Large intestine (tissue), 3 donors: ENCODE measurements around the gene SNCAIP. TPM values are rescaled to one million over a fixed set of nuclear protein-coding genes. Genes with fewer than 3 reads are reported as not detected.
A peak's percentile ranks its signal among the peaks of the same experiment; 100 is the strongest.
"Not testable (repeated sequence)": the region's sequence is repeated elsewhere in the genome, so short reads cannot be mapped to it uniquely, and the experiment has no call there.

Experiments used
- DNase-seq, 2 donors: peaks; one replicate each; pipeline versions ENCODE4 v3.0.0 to v3.0.0-alpha.2; 2013
- H3K27ac ChIP-seq: one replicate; pipeline ENCODE4 v1.5.1; 2013; ENCODE audit warnings: low read length
- H3K27me3 ChIP-seq: 2 replicates; pipeline ENCODE4 v1.6.1; 2013; ENCODE audit warnings: low read length; ENCODE audit not compliant: control insufficient read depth, insufficient read depth
- H3K36me3 ChIP-seq: 2 replicates; pipeline ENCODE4 v1.6.1; 2013; ENCODE audit warnings: low read length; ENCODE audit not compliant: control insufficient read depth, insufficient read depth
- H3K4me1 ChIP-seq: one replicate; pipeline ENCODE4 v1.6.1; 2013; ENCODE audit warnings: low read length; ENCODE audit not compliant: control insufficient read depth, insufficient read depth
- H3K4me3 ChIP-seq: one replicate; pipeline ENCODE4 v1.5.1; 2013; ENCODE audit warnings: low read length
- H3K9me3 ChIP-seq: one replicate; pipeline ENCODE4 v1.6.1; 2013; ENCODE audit warnings: mild to moderate bottlenecking, low read depth, low read length, moderate library complexity; ENCODE audit not compliant: control insufficient read depth
- WGBS: methylation state at CpG from one replicate; pipeline ENCODE4 v1.1.5; 2013; ENCODE audit warnings: low lambda C conversion rate; ENCODE audit not compliant: insufficient coverage; 5-methylcytosine and 5-hydroxymethylcytosine counted together
- polyA plus RNA-seq: library from polyadenylated mRNA; unstranded; fragments of 120-200 nt; gene quantifications from one replicate; pipeline ENCODE4 v1.2.1, GENCODE V29; 2013

The SNCAIP gene
- polyA plus RNA-seq, 1 donor = 7.3 TPM

DNA sequence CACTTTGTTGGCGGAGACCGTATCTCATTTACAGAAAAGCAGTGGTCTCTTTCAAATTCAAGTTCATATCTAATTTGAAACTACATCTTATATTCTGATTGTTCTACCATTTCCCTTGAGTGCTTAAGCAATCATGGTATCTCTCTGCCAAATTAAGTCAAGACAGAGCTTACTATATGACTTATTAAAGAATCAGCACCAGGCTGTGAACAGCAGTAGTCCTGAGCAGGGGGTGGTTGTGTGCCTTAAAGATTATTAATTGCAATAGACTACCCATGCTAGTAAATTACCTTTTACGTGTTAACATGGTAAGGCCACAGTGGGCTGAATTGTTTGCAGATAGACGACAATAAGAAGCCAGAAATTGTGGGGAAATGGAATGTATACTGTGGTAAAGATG lies 21.5 kb downstream of the SNCAIP start:
- H3K27ac ChIP-seq = peak overlapping the region; percentile 16
- peaks cover 18% of the 10 kb centered on the region for H3K4me1 ChIP-seq
- no peak for DNase-seq
- 22% methylated on average over 1 of the region's 4 CpGs for WGBS
- no peaks in the 10 kb centered on the region for H3K36me3 ChIP-seq
- H3K27me3 ChIP-seq = no peaks in the 10 kb centered on the region
- no peak overlapping the region for H3K4me3 ChIP-seq
- no peaks in the 10 kb centered on the region for H3K9me3 ChIP-seq

DNA sequence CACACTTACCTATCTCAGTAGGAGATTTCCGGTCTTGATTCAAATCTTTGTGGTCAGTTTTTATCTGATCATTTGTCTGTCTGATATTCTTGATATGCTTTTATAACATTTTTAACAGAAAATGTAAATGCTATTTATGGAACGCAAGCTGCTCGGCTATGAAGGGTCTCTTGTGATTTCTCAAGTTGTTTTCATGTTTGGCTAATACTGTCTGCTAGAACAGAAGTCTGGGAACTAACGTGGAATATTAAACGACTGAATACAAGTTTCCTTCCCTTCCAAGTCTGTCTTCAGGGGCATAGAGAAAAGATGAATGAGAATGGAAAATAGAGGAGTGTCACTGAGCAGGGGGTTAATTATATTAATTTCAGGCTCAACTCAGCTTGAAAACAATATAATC lies 27.6 kb downstream of the SNCAIP start:
- no peak for DNase-seq
- Histone ChIP-seq H3K4me3 (no peak overlapping the region), H3K27ac (no peak overlapping the region), H3K36me3 (no peaks in the 10 kb centered on the region), H3K9me3 (no peaks in the 10 kb centered on the region), H3K27me3 (peaks cover 3% of the 10 kb centered on the region), H3K4me1 (peaks cover 2% of the 10 kb centered on the region)
- WGBS = no CpG with 5 or more reads among the region's 5 CpGs

DNA sequence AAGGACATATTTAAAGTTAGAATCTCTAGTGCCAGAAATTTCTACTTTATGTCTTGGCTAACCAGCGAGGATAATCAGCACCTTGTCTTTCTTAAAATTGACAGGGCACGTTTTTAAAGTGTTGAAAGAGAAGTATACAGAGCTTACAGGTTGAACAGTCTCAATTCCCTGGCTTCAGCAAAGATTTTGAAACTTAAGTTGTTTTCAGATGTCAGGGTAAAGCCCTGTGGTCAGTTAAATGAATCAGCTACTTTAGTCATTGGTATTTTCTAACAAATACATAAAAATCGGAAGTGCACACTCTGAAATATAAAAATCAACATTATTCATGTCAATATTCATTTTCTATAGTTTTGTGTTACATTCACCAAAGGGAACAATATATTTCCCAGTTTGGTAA lies 29.1 kb downstream of the SNCAIP start:
- no peaks in the 10 kb centered on the region for H3K4me1 ChIP-seq
- H3K4me3 ChIP-seq = no peak overlapping the region
- no peaks in the 10 kb centered on the region for H3K9me3 ChIP-seq
- no peak for DNase-seq
- no peak overlapping the region for H3K27ac ChIP-seq
- no peaks in the 10 kb centered on the region for H3K36me3 ChIP-seq
- WGBS = 100% methylated on average over 1 of the region's 3 CpGs
- peaks cover 3% of the 10 kb centered on the region for H3K27me3 ChIP-seq

DNA sequence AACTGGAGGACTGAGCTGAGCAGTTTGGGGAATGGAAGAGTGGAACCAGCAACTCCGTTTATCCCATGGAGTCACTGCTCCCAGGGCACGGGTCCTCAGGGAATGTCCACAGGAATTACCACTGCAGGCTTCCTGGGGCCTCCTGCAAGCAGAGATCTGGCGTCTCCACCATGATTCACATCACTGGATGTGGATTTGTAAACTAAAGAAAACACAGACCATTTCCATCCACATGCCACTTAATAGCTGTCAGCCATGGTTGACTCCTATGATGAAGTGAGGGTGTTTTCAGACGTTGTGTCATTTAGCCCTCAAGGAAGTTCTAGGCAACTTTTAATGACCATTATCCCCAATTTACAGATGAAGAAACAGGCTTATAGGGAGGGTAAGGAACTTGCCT lies 30.2 kb downstream of the SNCAIP start:
- Histone ChIP-seq H3K27ac (no peak overlapping the region), H3K27me3 (peaks cover 3% of the 10 kb centered on the region), H3K4me3 (no peak overlapping the region), H3K9me3 (no peaks in the 10 kb centered on the region), H3K36me3 (no peaks in the 10 kb centered on the region), H3K4me1 (no peaks in the 10 kb centered on the region)
- DNase-seq = no peak
- WGBS = no CpG with 5 or more reads among the region's 4 CpGs

DNA sequence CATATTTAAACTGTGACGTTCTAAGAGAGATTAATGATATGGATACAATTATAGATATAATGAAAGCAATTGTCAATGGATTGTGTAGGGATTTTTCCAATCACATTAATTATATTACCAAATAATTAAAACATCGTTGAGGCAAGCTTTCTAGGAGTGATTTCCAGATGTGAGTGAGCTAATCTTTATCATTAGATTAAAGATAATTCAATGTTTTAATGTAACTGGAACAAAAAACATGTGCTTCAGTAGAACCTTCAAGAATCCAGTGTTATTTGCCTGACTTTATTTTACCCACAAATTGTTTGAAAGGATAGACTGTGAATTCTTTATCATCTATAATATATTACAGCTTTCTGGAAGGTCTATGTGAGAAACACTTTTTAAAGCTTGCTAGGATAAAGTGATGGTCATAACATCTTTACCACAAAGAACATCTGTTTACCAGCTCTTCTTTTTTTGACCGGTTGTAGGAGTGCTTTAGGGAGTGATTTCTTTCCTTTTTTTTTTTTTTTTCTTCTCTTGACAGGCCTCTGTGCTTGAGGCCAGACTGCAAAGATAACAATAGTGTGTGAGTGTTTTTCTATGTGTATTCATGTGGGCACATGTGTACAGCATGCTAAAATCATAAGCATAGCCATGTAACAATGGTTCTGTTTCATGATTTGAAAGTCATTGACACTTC lies 35.0 kb downstream of the SNCAIP start:
- Histone ChIP-seq H3K4me3 (no peak overlapping the region), H3K27me3 (peaks cover 5% of the 10 kb centered on the region), H3K36me3 (no peaks in the 10 kb centered on the region), H3K9me3 (no peaks in the 10 kb centered on the region), H3K4me1 (no peaks in the 10 kb centered on the region), H3K27ac (no peak overlapping the region)
- WGBS = 86% methylated on average over 1 of the region's 3 CpGs
- DNase-seq = no peak

DNA sequence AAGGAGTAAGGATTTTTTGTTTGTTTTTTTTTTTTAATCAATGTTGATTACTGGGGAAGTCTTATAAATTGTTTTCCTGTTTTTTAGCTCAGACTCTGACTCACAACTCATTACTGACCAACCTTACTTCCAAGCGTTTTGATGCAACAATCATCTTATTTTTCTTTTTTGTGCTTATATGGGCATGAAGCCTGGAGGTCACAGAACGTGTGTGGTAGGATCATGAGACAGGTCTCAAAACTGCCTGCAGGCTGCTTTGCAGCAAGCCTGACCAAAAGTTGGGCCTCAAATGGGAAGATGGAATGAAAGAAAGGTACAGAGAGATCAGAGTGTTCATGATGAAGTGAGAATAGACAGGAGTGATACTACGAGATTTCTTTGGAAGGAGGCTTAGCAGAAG lies 38.5 kb downstream of the SNCAIP start:
- Histone ChIP-seq H3K27me3 (peaks cover 5% of the 10 kb centered on the region), H3K36me3 (no peaks in the 10 kb centered on the region), H3K9me3 (no peaks in the 10 kb centered on the region), H3K4me3 (no peak overlapping the region), H3K27ac (no peak overlapping the region), H3K4me1 (no peaks in the 10 kb centered on the region)
- DNase-seq = no peak
- 100% methylated on average over 1 of the region's 3 CpGs for WGBS

DNA sequence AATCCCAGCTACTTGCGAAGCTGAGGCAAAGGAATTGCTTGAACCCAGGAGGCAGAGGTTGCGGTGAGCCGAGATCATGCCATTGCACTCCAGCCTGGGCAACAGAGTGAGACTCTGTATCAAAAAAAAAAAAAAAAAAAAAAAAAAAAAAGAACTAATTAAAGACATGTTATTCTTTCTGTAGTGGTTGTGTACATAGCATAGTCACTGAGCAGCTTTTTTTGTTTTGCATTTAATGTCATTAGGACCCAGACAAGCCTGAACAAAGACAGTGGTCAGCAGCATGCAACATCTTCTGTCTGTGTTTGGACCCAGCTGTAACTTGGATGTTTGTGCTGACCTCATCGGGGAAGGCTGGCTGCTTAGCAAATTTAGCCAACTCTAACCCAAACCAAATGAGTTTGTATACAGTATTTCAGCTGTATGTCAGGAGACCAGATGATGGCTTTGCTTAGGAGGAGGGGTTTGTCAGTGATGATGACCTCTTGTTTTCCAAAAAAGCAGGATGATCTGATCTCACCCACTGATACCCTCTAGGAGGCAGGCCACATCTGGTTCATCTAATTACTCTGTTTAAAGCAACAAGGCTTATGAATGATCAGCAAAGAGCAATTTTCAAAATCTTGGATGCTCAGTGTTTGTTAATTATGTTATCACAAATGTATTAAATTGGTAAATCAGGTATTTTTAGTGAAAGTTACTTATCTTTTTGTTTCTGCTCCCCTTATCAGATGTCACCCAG lies 39.5 kb downstream of the SNCAIP start:
- Histone ChIP-seq H3K9me3 (no peaks in the 10 kb centered on the region), H3K27me3 (peaks cover 5% of the 10 kb centered on the region), H3K4me3 (no peak overlapping the region), H3K36me3 (no peaks in the 10 kb centered on the region), H3K4me1 (no peaks in the 10 kb centered on the region), H3K27ac (no peak overlapping the region)
- DNase-seq = peak; percentile 17 to 42
- WGBS = no CpG with 5 or more reads among the region's 4 CpGs

DNA sequence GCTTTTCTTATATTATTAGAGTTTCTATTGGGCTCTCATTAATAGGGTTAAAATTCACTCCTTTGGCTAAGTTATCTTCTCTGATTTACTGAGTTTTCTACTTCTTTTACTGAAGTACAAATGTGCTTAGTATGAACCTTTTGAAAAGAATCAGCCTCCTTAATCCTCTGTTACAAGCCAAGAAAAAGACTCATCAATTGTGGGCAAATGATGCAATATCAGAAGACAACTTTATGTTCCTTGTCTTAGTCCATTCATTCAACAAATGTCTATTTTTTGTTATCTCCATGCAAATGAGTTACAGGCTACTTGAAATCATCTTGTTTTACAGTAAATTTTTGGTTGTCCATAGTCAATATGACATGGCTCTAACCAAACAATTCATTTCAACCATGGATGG lies 40.3 kb downstream of the SNCAIP start:
- Histone ChIP-seq H3K4me1 (no peaks in the 10 kb centered on the region), H3K27me3 (peaks cover 5% of the 10 kb centered on the region), H3K27ac (no peak overlapping the region), H3K36me3 (no peaks in the 10 kb centered on the region), H3K9me3 (no peaks in the 10 kb centered on the region), H3K4me3 (no peak overlapping the region)
- DNase-seq = no peak

DNA sequence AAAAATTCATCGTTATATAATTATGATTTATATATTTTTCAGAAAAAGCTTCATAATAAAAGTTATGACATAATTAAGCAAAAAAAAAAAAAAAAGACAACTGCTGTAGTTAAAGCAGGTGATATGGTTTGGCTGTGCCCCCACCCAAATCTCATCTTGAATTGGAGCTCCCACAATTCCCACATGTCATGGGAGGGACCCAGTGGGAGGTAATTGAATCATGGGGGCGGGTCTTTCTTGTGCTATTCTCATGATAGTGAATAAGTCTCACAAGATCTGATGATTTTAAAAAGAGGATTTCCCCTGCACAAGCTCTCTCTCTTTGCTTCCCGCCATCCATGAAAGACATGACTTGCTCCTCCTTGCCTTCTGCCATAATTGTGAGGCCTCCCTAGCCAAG lies 41.3 kb downstream of the SNCAIP start:
- H3K9me3 ChIP-seq, H3K36me3 ChIP-seq, DNase-seq, H3K27ac ChIP-seq, H3K27me3 ChIP-seq, H3K4me3 ChIP-seq, H3K4me1 ChIP-seq: not testable (repeated sequence)
- WGBS = 100% methylated on average over 1 of the region's 3 CpGs

DNA sequence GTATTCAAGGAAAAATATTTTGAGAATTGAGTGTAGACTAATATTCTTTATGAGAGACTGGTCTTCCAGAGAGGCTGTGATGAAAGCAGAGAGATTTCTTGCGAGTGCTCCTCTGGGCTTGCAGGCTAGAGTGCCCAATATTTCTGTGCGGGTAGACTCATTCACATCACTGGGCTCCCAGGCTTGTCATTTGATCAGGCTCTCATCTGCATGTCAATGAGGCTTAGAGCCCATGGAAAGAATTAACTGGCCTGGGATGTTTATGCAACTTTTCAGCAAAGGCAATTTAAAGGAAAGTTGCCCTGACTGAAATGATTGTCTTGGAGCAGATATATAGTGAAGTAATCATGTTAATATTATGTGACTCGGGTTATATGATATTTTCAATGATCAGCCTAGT lies 42.3 kb downstream of the SNCAIP start:
- DNase-seq = no peak

DNA sequence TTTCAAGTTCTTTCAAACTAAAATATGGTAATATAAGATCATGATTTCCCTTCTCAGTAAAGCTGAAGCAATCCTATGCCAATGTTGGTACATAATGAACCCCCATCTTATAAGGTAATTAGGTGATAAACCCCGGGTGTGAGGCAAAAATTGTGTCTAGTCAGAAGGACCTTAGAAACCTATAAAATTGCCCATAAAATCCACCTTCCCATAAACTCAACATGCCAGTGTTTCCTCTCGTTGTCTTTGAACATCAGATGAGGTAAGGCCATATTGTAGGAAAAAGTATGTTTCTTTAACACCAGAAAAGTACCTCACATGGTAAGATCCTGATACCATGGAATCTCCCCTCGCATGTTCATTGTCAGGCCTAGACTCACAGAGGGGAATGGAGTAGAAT lies 43.3 kb downstream of the SNCAIP start:
- no peak overlapping the region for H3K27ac ChIP-seq
- no peak for DNase-seq
- H3K4me3 ChIP-seq = no peak overlapping the region
- peaks cover 2% of the 10 kb centered on the region for H3K27me3 ChIP-seq
- no CpG with 5 or more reads among the region's 3 CpGs for WGBS
- H3K4me1 ChIP-seq = no peaks in the 10 kb centered on the region
- no peaks in the 10 kb centered on the region for H3K36me3 ChIP-seq
- no peaks in the 10 kb centered on the region for H3K9me3 ChIP-seq

More for the DNA sequence above, 42.3 kb downstream of the SNCAIP start:
- no peak overlapping the region for H3K4me3 ChIP-seq
- no peaks in the 10 kb centered on the region for H3K4me1 ChIP-seq
- no peak overlapping the region for H3K27ac ChIP-seq
- H3K9me3 ChIP-seq = no peaks in the 10 kb centered on the region
- WGBS = 80% methylated on average over 1 of the region's 3 CpGs
- H3K36me3 ChIP-seq = no peaks in the 10 kb centered on the region
- peaks cover 5% of the 10 kb centered on the region for H3K27me3 ChIP-seq
